SK-N-MC (cell line): Measurements from ENCODE around the gene SH2D1B.

Experiments used
- EZH2 ChIP-seq: fragments of 200-600 bp; sonication (generic); IDR thresholded peaks from one replicate; pipeline ENCODE4 v1.6.1; 2017; ENCODE audit warnings: antibody characterized with exemption
- POLR2AphosphoS5 ChIP-seq: IDR thresholded peaks from 2 replicates; pipeline ENCODE4 v1.6.1; 2012; ENCODE audit warnings: mild to moderate bottlenecking, low read depth, low read length, borderline replicate concordance

GRCh38 chr1:162374406-162374805 is 37.5 kb downstream of the SH2D1B start:
- TF ChIP-seq POLR2AphosphoS5 = no peak
- no peak for TF ChIP-seq EZH2
